ENCODE data around the gene SCGB1C2. TPM values are rescaled to one million over a fixed set of nuclear protein-coding genes. Genes with fewer than 3 reads are reported as not detected.

SCGB1C2 gene
- total RNA-seq, 1 experiment from 2014 or later: not detected

DNA sequence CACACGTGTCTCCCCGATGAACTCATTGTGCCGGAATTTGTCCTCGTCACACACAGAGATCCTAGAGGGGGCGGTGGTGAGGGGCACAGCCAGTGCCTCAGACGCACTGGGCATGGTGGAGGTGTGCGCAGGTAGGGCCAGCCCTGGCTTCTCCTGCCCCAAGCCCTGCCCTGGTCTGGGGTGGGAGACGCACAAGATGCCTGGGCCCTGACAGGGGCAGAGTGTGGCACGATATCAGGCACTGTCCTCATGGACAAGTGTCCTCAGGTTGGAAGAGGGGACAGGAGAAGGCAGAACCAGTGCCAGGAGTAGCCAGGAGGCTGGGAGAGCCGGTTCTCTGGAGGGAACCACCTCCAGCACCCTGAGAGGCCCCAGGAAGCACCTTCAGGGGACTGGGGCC is 24.1 kb downstream of the SCGB1C2 start:
- H4K91ac ChIP-seq (ENCODE audit: insufficient read length, low read depth, low read length): no peak overlapping the region
- TF ChIP-seq, protein P1, sequence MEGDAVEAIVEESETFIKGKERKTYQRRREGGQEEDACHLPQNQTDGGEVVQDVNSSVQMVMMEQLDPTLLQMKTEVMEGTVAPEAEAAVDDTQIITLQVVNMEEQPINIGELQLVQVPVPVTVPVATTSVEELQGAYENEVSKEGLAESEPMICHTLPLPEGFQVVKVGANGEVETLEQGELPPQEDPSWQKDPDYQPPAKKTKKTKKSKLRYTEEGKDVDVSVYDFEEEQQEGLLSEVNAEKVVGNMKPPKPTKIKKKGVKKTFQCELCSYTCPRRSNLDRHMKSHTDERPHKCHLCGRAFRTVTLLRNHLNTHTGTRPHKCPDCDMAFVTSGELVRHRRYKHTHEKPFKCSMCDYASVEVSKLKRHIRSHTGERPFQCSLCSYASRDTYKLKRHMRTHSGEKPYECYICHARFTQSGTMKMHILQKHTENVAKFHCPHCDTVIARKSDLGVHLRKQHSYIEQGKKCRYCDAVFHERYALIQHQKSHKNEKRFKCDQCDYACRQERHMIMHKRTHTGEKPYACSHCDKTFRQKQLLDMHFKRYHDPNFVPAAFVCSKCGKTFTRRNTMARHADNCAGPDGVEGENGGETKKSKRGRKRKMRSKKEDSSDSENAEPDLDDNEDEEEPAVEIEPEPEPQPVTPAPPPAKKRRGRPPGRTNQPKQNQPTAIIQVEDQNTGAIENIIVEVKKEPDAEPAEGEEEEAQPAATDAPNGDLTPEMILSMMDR (conservative IDR thresholded peaks at IDR 0.05): no peak
- H4K20me1 ChIP-seq (ENCODE audit: control insufficient read depth, insufficient read depth, insufficient read length): no peaks in the 10 kb centered on the region
- H3K56ac ChIP-seq (ENCODE audit: insufficient read length, low read depth, low read length): no peak overlapping the region
- H3K18ac ChIP-seq (ENCODE audit: insufficient read length, low read depth, low read length): no peak overlapping the region
- H2AFZ ChIP-seq (ENCODE audit: low read length): no peak overlapping the region
- WGBS (ENCODE audit: extremely low coverage, insufficient read length, low lambda C conversion rate): no CpG with 5 or more reads among the region's 10 CpGs
- H3K4me1 Mint-ChIP-seq: peaks cover 2 to 4% of the 10 kb centered on the region in 2 experiments; a peak in 2 of 4 replicates
- no peak overlapping the region for H4K5ac ChIP-seq (ENCODE audit: insufficient read length, low read depth, low read length)
- H3K9ac ChIP-seq (ENCODE audit: extremely low read depth, insufficient read length, low read length): no peak overlapping the region
- H3K9me3 Mint-ChIP-seq: no peaks in the 10 kb centered on the region
- H3K36me3 Mint-ChIP-seq (ENCODE audit: insufficient read depth in 1 of 3, low read depth in 3 of 3): no peaks in the 10 kb centered on the region
- no peak overlapping the region for H4K8ac ChIP-seq (replicated peaks; ENCODE audit: insufficient read length, low read depth, low read length)
- no peak overlapping the region for H3K27ac ChIP-seq (ENCODE audit: insufficient read length, low read depth, low read length)
- no peaks in the 10 kb centered on the region for H3K23me2 ChIP-seq (ENCODE audit: insufficient read length, low read depth, low read length, poor library complexity, severe bottlenecking)
- no peaks in the 10 kb centered on the region for H3K79me2 ChIP-seq (ENCODE audit: insufficient read depth, low read length)
- H3T11ph ChIP-seq (ENCODE audit: low read length): no peak overlapping the region
- no peak overlapping the region for H2BK15ac ChIP-seq (ENCODE audit: low read depth, low read length)
- no peak for DNase-seq
- no peaks in the 10 kb centered on the region for H3K4me1 ChIP-seq (ENCODE audit: insufficient read depth, low read length)
- H3K27me3 Mint-ChIP-seq (ENCODE audit: low read depth): no peaks in the 10 kb centered on the region; the same call in none of the 2 replicates
- no peak overlapping the region for H2BK5ac ChIP-seq (ENCODE audit: insufficient read length, low read length)
- no peaks in the 10 kb centered on the region for H3K79me1 ChIP-seq (ENCODE audit: insufficient read depth, low read depth, low read length, poor library complexity, severe bottlenecking)
- H2AK5ac ChIP-seq (ENCODE audit: insufficient read length, low read length): no peak overlapping the region
- no peaks in the 10 kb centered on the region for H3K9me3 ChIP-seq (ENCODE audit: control insufficient read depth, low read depth, low read length)
- H3K14ac ChIP-seq (ENCODE audit: insufficient read depth, low read length): no peak overlapping the region
- no peak overlapping the region for H2BK20ac ChIP-seq (ENCODE audit: low read depth, low read length, poor library complexity, severe bottlenecking)
- H3K27ac Mint-ChIP-seq: peak overlapping the region in 1 of 3 experiments; percentile 28; a peak in 1 of 7 replicates
- no peak overlapping the region for H3K4me3 Mint-ChIP-seq
- no peak overlapping the region for H3K4ac ChIP-seq (ENCODE audit: low read depth, low read length)
- H3K4me2 ChIP-seq (ENCODE audit: insufficient read depth, insufficient read length, low read length): no peak overlapping the region
- H2BK120ac ChIP-seq (ENCODE audit: low read depth, low read length, poor library complexity, severe bottlenecking): no peak overlapping the region
- H3K23ac ChIP-seq (ENCODE audit: insufficient read length, low read depth, low read length): no peak overlapping the region
- no peak overlapping the region for H2BK12ac ChIP-seq (ENCODE audit: insufficient read length, low read depth, low read length)
- H3K27me3 ChIP-seq (ENCODE audit: insufficient read depth, low read length): no peaks in the 10 kb centered on the region
